Stimulated activated CD8-positive, alpha-beta memory T cell treated with anti-CD3 and anti-CD28 coated beads, Interleukin-4, amount 100 ng/mL, for 24 hours (primary cell): ENCODE measurements around the gene CENPE.

Experiments used
- DNase-seq: peaks from one replicate; pipeline ENCODE4 v3.0.0-alpha.2; 2020; ENCODE audit warnings: low read depth

The CENPE gene

GRCh38 chr4:103075435-103075893 lies 122.7 kb downstream of the CENPE start:
- no peak for DNase-seq

GRCh38 chr4:103074744-103075434 lies 123.3 kb downstream of the CENPE start:
- DNase-seq: no peak

GRCh38 chr4:103073792-103074438 lies 124.2 kb downstream of the CENPE start:
- no peak for DNase-seq

GRCh38 chr4:103067841-103068547 lies 130.1 kb downstream of the CENPE start:
- no peak for DNase-seq

GRCh38 chr4:103060453-103061148 lies 137.5 kb downstream of the CENPE start:
- no peak for DNase-seq
